Measurements from ENCODE around the gene GALNT11.

DNA sequence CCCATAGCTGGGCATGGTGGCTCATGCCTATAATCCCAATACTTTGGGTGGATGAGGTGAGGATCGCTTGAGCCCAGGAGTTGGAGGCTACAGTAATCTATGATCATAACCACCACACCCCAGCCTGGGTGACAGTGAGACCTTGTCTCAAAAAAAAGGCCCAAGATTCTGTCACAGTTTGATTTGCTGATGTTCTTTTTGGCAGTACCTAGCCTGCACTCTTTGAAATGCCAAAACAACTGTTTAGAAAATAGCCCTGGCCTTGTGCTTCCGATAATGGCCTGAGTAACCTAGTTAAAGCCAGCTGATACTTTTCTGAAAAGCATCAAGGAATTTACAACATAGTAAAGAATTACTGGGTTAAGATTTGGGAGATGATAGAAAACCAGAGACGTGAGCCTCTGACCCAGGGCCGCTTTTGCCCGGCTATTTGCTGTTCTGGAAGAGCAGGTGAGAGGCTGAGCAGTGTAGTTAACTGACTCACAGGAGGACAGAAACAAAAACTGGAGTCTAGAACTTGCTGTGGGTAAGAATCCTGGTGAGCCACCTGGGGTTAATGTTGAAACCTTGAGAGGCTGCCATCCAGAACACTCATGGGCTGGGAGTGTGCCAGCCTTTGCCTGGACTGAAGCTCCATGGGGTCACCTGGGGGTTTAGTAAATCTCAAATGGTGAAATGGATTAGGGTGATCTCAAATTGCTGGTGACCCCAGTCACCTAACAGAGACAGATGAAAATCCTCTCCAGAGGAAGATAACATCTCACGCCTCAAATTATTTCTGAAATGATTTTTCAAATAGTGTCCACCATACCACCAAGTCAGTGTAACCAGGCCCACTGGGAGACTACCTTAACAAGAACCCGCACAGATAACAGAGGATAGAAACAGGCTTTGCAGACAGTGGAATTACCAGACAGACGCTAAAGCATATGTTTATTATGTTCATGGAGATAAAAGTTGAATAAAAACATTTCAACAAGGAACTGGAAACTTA, 51.8 kb downstream of the GALNT11 start:
- TF ChIP-seq CTCF (IDR thresholded peaks at IDR 0.05) (no peak), POLR2A (IDR thresholded peaks at IDR 0.05) (no peak)

Measured in breast epithelium (tissue), 3 donors.